A673 (cell line): ENCODE data around the gene GPAM. TPM values are rescaled to one million over a fixed set of nuclear protein-coding genes. Genes with fewer than 3 reads are reported as not detected.

Experiments used
- BruUV-seq: library from RNA; stranded (reverse); fragments of 400-500 nt; replicated peaks from 2 replicates; lab custom pipeline; 2021; lab: Mats Ljungman, UMichigan
- CTCF ChIA-PET: fragments of 300-600 bp; sonication (Branson Sonifier 250); formaldehyde crosslinking; loops from one replicate; lab custom pipeline; 2022; ENCODE audit warnings: antibody characterized with exemption; lab: Charles Lee
- POLR2A ChIA-PET: fragments of 300-600 bp; sonication (Branson Sonifier 250); formaldehyde crosslinking; loops from one replicate; lab custom pipeline; 2022; ENCODE audit warnings: antibody characterized with exemption; ENCODE audit not compliant: low non-redundant PET; lab: Charles Lee
- DNase-seq: peaks from one replicate; pipeline ENCODE4 v3.0.0-alpha.2; 2015; ENCODE audit warnings: low spot score
- H3K27ac ChIP-seq: fragments of 200-600 bp; sonication (generic); 2 replicates; pipeline ENCODE4 v1.5.1; 2016; ENCODE audit warnings: mixed run types, low read depth, mild to moderate bottlenecking, mixed read lengths, antibody characterized with exemption, low read length; ENCODE audit not compliant: poor library complexity, severe bottlenecking
- H3K27me3 ChIP-seq: fragments of 200-600 bp; sonication (generic); replicated peaks from 2 replicates; pipeline ENCODE4 v1.6.1; 2017; ENCODE audit warnings: mixed run types, low read depth, mild to moderate bottlenecking, mixed read lengths, antibody characterized with exemption, low read length; ENCODE audit not compliant: insufficient read depth, poor library complexity
- H3K36me3 ChIP-seq: fragments of 200-600 bp; sonication (generic); 2 replicates; pipeline ENCODE4 v1.6.1; 2016; ENCODE audit warnings: mixed run types, mild to moderate bottlenecking, mixed read lengths, antibody characterized with exemption, low read length; ENCODE audit not compliant: insufficient read depth, poor library complexity, severe bottlenecking
- H3K4me1 ChIP-seq: fragments of 200-600 bp; sonication (generic); 2 replicates; pipeline ENCODE4 v1.6.1; 2017; ENCODE audit warnings: mixed run types, mild to moderate bottlenecking, mixed read lengths, antibody characterized with exemption, low read length; ENCODE audit not compliant: insufficient read depth, poor library complexity, severe bottlenecking
- H3K4me3 ChIP-seq: fragments of 200-600 bp; sonication (generic); 2 replicates; pipeline ENCODE4 v1.5.1; 2016; ENCODE audit warnings: low read depth, mixed run types, mild to moderate bottlenecking, mixed read lengths, low read length; ENCODE audit not compliant: poor library complexity, severe bottlenecking
- H3K9me3 ChIP-seq: fragments of 200-600 bp; sonication (generic); 2 replicates; pipeline ENCODE4 v1.6.1; 2016; ENCODE audit warnings: mixed run types, low read depth, mild to moderate bottlenecking, mixed read lengths, antibody characterized with exemption, low read length; ENCODE audit not compliant: poor library complexity, severe bottlenecking
- EZH2 ChIP-seq: fragments of 200-600 bp; sonication (generic); IDR thresholded peaks from 2 replicates; pipeline ENCODE4 v1.6.1; 2017; ENCODE audit warnings: borderline replicate concordance, low read depth, mild to moderate bottlenecking, mixed read lengths, antibody characterized with exemption, low read length; ENCODE audit not compliant: poor library complexity, severe bottlenecking
- intact Hi-C: fragments of 100-400 bp; cut with micrococcal nuclease; formaldehyde crosslinking; loops from one replicate; pipeline ENCODE4 v1.10.0; 2022; ENCODE audit not compliant: unreplicated experiment
- total RNA-seq: library from RNA; stranded (reverse); gene quantifications from 2 replicates; pipeline ENCODE4 v1.2.3, GENCODE V29; 2021
- TF ChIP-seq, protein P1 (sequence below): fragments of 300-800, 200-600 bp; sonication (generic); conservative IDR thresholded peaks from 2 replicates; pipeline ENCODE4 v1.5.1; 2017; ENCODE audit warnings: low read depth, mild to moderate bottlenecking, antibody characterized with exemption, low read length, moderate library complexity, mixed read lengths

GPAM gene
- total RNA-seq, 1 experiment from 2014 or later: 18.1 TPM

DNA sequence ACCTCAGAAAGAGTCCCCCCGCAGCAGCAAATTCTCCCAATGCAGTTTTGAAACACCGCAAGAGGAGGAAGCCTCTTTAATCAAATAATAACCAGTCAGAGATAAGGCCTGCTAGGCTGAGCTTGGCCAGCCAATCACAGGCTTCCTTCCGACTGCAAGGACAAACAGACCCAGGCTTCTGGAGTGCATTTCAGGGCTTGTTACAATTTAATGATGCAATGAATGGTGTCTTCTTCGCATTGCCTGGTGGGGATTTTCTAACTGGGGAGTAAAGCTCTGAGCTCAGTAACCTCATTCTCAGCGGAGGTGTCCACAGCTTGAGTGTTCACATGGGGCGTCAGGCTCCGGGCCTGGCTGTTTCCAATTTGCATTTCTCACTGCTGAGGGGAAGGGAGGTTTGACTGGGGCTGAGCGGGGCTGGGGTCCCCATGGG is 31.8 kb upstream of the GPAM start:
- peak; percentile 10 for DNase-seq
- Histone ChIP-seq H3K4me3 (no peak overlapping the region), H3K4me1 (peaks cover 8% of the 10 kb centered on the region), H3K27ac (no peak overlapping the region), H3K9me3 (peaks cover 5% of the 10 kb centered on the region), H3K36me3 (no peaks in the 10 kb centered on the region), H3K27me3 (no peaks in the 10 kb centered on the region)
- TF ChIP-seq, protein P1, sequence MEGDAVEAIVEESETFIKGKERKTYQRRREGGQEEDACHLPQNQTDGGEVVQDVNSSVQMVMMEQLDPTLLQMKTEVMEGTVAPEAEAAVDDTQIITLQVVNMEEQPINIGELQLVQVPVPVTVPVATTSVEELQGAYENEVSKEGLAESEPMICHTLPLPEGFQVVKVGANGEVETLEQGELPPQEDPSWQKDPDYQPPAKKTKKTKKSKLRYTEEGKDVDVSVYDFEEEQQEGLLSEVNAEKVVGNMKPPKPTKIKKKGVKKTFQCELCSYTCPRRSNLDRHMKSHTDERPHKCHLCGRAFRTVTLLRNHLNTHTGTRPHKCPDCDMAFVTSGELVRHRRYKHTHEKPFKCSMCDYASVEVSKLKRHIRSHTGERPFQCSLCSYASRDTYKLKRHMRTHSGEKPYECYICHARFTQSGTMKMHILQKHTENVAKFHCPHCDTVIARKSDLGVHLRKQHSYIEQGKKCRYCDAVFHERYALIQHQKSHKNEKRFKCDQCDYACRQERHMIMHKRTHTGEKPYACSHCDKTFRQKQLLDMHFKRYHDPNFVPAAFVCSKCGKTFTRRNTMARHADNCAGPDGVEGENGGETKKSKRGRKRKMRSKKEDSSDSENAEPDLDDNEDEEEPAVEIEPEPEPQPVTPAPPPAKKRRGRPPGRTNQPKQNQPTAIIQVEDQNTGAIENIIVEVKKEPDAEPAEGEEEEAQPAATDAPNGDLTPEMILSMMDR: no peak
- TF ChIP-seq EZH2: no peak
- intact Hi-C loops: no loop called here
- no TSS peak for BruUV-seq
- POLR2A ChIA-PET: no interaction called here
- CTCF ChIA-PET: no interaction called here

DNA sequence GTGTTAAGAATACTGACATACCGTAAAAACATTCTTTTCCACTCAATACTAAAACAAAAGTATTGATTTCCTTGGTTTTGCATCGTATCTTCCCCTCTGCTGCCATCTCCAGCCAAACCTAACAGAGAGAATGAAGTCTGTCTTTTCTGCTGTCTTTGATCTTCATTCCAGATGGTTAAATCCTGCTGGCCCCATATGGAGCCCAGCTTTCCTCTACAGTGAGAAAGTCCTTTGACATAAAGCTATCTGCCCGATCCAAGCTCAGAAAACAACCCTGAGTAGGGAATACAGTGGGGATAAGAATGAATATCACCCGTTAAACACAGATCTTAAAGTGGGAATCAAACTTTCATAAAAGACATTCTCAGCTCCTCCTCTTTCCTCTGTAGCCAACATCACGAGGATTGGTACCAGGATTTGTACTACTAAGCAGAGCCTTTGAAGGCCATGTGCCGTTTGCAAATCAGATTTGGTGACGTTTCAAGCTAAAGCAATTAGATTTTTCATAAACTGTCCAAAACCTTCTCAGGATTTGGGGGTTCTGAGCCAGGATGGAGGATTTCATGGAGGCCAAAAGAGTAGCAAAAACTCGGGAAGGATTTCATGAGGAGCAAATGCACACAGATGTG is 30.8 kb upstream of the GPAM start:
- intact Hi-C loops: no loop called here
- DNase-seq: no peak
- no peak overlapping the region for H3K27ac ChIP-seq
- no TSS peak for BruUV-seq
- no peaks in the 10 kb centered on the region for H3K9me3 ChIP-seq
- no peak overlapping the region for H3K4me3 ChIP-seq
- TF ChIP-seq EZH2: no peak
- TF ChIP-seq, protein P1: no peak
- H3K27me3 ChIP-seq: no peaks in the 10 kb centered on the region
- H3K4me1 ChIP-seq: peaks cover 8% of the 10 kb centered on the region
- POLR2A ChIA-PET: no interaction called here
- H3K36me3 ChIP-seq: no peaks in the 10 kb centered on the region
- CTCF ChIA-PET: no interaction called here

DNA sequence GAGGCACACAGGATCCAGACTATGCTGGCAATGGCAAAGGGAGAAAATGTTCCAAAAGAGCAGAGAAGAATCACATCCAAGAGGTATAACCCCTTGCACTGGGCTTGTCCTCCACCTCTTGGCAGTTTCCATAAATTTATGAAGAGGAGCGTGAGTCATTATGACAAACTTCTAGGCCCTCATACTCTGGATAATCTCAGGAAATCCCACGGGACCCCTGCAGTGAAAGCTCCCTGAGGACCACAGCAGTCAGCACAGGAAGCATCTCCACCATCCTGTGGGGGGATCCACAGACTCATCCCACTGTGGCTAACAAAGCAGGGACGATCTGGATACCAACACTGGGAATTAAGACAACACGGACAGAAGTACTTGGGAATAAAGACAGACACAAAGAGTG is 30.3 kb upstream of the GPAM start:
- no peak for TF ChIP-seq EZH2
- TF ChIP-seq, protein P1: no peak
- POLR2A ChIA-PET: no interaction called here
- no peaks in the 10 kb centered on the region for H3K27me3 ChIP-seq
- no peak overlapping the region for H3K4me3 ChIP-seq
- intact Hi-C loops: no loop called here
- H3K36me3 ChIP-seq: no peaks in the 10 kb centered on the region
- no peaks in the 10 kb centered on the region for H3K9me3 ChIP-seq
- CTCF ChIA-PET: no interaction called here
- no TSS peak for BruUV-seq
- peaks cover 8% of the 10 kb centered on the region for H3K4me1 ChIP-seq
- no peak overlapping the region for H3K27ac ChIP-seq
- DNase-seq: peak; percentile 71
